ENCODE results near the gene EFCAB6.
A peak's percentile ranks its signal among the peaks of the same experiment; 100 is the strongest.

The EFCAB6 gene

DNA sequence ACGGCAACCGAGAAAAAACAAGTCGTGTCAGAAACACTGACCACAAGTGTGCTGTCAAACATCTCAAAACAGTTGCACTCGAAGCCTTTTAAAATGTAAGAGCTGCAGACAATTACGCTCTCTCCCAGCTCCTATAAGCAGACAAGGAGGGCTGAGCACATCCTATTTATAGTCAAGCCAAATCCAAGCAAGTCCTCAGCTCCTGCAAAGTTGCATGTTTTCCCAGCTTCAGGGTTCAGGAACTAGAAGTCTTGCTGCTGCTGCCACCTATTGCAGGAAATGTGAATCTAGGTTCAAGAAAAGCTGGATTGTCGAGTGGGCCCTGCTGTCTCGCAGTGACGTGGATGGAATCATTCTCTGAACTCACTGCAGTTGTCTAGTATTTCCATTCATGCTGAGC is 15.5 kb downstream of the EFCAB6 start:
- H3K4me3 ChIP-seq (ENCODE audit: control insufficient read depth, low read depth, low read length), result no peak overlapping the region
- peak; percentile 53 for DNase-seq (ENCODE audit: low read depth)
- TF ChIP-seq, protein P1, sequence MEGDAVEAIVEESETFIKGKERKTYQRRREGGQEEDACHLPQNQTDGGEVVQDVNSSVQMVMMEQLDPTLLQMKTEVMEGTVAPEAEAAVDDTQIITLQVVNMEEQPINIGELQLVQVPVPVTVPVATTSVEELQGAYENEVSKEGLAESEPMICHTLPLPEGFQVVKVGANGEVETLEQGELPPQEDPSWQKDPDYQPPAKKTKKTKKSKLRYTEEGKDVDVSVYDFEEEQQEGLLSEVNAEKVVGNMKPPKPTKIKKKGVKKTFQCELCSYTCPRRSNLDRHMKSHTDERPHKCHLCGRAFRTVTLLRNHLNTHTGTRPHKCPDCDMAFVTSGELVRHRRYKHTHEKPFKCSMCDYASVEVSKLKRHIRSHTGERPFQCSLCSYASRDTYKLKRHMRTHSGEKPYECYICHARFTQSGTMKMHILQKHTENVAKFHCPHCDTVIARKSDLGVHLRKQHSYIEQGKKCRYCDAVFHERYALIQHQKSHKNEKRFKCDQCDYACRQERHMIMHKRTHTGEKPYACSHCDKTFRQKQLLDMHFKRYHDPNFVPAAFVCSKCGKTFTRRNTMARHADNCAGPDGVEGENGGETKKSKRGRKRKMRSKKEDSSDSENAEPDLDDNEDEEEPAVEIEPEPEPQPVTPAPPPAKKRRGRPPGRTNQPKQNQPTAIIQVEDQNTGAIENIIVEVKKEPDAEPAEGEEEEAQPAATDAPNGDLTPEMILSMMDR (IDR thresholded peaks at IDR 0.05; ENCODE audit: control insufficient read depth, insufficient read depth, low read depth, low read length, missing control alignments), result peak; percentile 70

DNA sequence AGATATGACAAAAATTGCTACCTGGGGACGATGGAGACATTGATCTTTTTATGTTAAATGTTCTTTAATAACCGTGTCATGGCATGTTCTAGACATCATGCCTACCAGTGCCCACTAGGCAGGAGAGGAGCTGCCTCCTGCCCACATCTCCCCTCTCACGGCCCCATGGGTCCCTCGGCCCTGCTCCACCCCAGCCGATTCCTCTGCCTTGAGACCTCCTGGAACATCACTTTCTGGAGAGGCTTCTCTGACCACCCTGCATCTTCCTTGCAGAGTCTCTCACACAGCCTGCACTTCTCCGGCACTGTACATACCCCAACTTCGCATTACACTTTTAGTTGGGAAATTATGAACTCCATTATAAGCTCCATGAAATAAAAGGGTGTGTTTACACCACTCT is 16.8 kb downstream of the EFCAB6 start:
- no peak for DNase-seq (ENCODE audit: low read depth)
- TF ChIP-seq, protein P1 (IDR thresholded peaks at IDR 0.05; ENCODE audit: control insufficient read depth, insufficient read depth, low read depth, low read length, missing control alignments), result no peak
- no peak overlapping the region for H3K4me3 ChIP-seq (ENCODE audit: control insufficient read depth, low read depth, low read length)

DNA sequence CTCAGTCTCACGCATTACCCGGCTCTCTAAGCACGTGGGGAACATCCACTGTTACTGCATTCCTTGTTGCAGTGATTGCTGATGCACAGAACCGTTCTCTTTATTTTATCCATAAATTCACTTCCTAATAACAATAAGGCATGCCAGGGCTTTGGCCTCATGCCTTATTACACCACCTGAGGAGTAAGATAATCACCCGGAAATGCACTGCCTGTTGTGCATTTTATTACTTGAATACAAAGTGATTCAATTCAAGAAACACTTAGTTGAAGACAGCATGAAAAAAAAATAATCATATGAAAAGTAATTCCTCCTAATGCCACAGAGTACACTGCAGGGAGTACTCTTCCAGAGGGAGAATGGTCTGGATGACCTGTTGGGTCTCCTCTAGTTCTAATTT is 19.2 kb downstream of the EFCAB6 start:
- no peak for DNase-seq (ENCODE audit: low read depth)
- no peak overlapping the region for H3K4me3 ChIP-seq (ENCODE audit: control insufficient read depth, low read depth, low read length)
- TF ChIP-seq, protein P1 (IDR thresholded peaks at IDR 0.05; ENCODE audit: control insufficient read depth, insufficient read depth, low read depth, low read length, missing control alignments), result no peak

DNA sequence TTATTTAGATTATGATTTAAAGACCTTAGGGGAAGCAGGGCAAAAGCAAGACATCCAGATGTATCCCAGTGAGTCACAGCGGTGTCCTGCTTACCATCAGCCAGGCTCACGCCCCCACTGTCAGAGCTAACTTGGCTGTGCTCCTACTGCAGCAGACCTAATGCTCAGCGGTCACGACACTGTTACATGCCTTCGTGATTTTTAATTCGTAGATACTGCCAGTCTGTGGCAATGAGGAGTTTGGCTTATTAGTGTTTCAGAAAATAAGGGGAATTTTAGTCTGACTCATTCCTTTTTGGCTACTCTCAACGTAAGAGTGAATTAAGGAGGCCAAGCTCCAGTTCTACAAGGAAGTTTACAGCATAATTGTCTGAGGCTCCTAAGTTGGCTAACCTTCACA is 22.7 kb downstream of the EFCAB6 start:
- peak; percentile 97 for DNase-seq (ENCODE audit: low read depth)
- TF ChIP-seq, protein P1 (IDR thresholded peaks at IDR 0.05; ENCODE audit: control insufficient read depth, insufficient read depth, low read depth, low read length, missing control alignments), result no peak
- no peak overlapping the region for H3K4me3 ChIP-seq (ENCODE audit: control insufficient read depth, low read depth, low read length)

DNA sequence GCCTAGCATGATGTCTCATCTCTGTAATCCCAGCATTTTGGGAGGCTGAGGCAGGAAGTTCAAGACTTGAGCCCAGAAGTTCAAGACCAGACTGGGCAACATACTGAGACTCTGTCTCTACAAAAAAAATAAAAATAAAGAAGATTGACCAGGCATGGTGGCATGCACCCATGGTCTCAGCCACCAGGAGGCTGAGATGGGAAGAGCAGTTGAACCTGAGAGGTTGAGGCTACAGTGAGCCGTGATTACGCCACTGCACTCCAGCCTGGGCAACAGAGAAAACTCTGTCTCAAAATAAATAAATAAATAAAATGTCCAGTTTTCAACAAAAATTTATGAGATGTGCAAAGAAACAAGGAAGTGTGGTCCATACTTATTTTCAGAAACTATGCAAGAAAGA is 28.3 kb downstream of the EFCAB6 start:
- TF ChIP-seq, protein P1 (IDR thresholded peaks at IDR 0.05; ENCODE audit: control insufficient read depth, insufficient read depth, low read depth, low read length, missing control alignments), result no peak
- no peak for DNase-seq (ENCODE audit: low read depth)
- no peak overlapping the region for H3K4me3 ChIP-seq (ENCODE audit: control insufficient read depth, low read depth, low read length)

DNA sequence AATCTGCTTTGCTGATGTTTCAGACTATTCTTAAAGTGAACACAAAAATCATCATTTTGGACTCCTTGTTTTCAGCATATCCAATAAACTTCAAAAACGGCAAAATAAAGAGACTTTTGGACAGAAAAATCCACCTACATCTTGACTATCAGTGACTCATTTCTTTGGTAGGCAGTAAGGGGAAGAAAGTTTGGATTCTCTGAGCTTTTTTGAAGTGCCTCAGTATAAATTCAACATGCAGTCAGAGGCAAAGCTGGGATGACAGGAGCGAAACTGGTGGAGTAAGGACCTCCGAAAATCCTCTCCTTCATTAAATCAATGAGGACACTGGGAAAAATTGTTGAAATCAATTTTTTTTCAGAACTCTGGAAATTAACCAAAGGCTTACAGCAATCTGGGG is 29.7 kb downstream of the EFCAB6 start:
- TF ChIP-seq, protein P1 (IDR thresholded peaks at IDR 0.05; ENCODE audit: control insufficient read depth, insufficient read depth, low read depth, low read length, missing control alignments), result no peak
- DNase-seq (ENCODE audit: low read depth), result no peak
- H3K4me3 ChIP-seq (ENCODE audit: control insufficient read depth, low read depth, low read length), result no peak overlapping the region

DNA sequence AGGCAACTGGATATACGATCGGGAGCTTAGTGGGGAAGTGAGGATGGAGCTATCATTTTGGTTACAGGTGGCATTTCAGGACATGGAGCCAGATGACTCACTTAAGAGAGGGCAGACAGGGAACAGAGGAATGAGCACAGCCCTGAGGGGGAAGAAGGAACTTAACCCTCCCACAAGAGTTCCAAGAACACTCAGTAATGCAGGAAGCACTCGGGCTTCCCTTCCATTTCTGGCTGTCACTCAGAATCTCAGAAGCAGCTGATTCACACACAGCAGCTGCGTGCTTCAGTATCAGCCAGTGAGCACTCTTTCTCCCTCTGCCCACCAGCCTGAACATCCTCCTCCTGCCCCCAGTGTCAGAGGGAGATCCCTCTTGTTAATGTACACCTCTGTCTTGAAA is 34.8 kb downstream of the EFCAB6 start:
- DNase-seq (ENCODE audit: low read depth), result peak; percentile 44
- TF ChIP-seq, protein P1 (IDR thresholded peaks at IDR 0.05; ENCODE audit: control insufficient read depth, insufficient read depth, low read depth, low read length, missing control alignments), result no peak
- no peak overlapping the region for H3K4me3 ChIP-seq (ENCODE audit: control insufficient read depth, low read depth, low read length)
